GM13977 (cell line): ENCODE measurements around the gene GRIP1.

Experiments
- DNase-seq: peaks from one replicate; pipeline ENCODE4 v3.0.0; 2012; ENCODE audit warnings: low spot score
- CTCF ChIP-seq: IDR thresholded peaks from 2 replicates; pipeline ENCODE4 v1.5.1; 2012; ENCODE audit warnings: mild to moderate bottlenecking, control low read depth; ENCODE audit not compliant: insufficient read depth; ENCODE audit errors: extremely low read depth, missing control alignments
- in situ Hi-C: fragments of 300-500 bp; cut with MboI; formaldehyde crosslinking; loops from one replicate; pipeline ENCODE4 v1.12.0; 2022; ENCODE audit warnings: low sequenced_read_pairs, low pct_unique_long_range_greater_than_20kb, mixed read lengths, inconsistent platforms; ENCODE audit not compliant: unreplicated experiment

Gene GRIP1

DNA sequence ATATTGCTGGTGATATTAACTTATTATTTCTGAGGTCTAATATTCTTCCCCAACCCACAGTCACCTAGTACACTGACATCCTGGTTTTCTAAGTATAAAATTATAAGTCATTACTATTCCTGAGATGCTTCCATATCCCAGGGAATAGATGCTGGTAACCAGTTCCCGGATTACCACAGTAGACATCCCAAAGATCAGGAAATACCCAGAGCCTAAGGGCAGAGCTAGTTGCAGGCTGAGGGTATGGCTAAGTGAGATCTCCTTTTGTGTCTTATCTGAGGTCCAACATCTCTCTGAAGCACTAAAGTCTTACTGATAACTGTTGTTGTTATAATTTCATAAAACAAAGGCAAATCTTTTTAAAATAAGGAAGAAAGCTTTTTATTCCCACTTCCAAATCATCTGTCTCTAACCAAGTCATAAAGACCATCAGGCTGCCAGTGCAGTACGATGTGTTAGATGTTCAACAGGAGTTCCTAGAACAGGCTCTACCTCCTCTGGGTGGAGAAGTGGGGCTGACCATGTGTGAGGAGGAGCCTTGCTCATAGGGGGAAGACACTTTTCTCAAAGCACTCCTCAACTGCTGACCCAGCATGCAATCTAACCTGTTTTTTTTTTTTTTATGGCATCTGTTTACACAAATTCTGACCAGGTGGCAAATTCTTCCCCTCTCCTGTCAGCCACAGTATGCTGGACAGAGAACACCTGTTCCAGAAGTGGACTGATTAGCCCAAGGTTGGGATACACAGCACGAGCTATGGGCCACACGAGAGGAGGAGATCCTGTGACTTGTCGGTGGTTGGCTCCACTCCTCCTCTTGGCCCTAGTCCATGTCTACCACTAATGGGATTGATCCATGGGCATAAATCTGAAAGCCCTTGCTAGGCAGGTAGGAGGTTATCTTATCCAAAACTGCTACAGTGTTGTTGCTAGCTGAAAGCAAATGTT lies 16.1 kb upstream of the GRIP1 start:
- no peak for TF ChIP-seq CTCF

GRCh38 chr12:66693901-66694513 lies 15.1 kb upstream of the GRIP1 start:
- peak; percentile 54 for TF ChIP-seq CTCF
- peak; percentile 45 for DNase-seq
- in situ Hi-C loops, result no loop called here

More for the DNA sequence above, 16.1 kb upstream of the GRIP1 start:
- in situ Hi-C loops, result no loop called here
- no peak for DNase-seq

- no peak for TF ChIP-seq CTCF
- in situ Hi-C loops, result no loop called here
- DNase-seq, result no peak
Observed at GRCh38 chr12:66692986-66693385, 14.1 kb upstream of the GRIP1 start.

- in situ Hi-C loops, result no loop called here
- DNase-seq, result no peak
Observed at GRCh38 chr12:66692170-66692569, 13.3 kb upstream of the GRIP1 start.

GRCh38 chr12:66688846-66689439 lies 10.1 kb upstream of the GRIP1 start:
- DNase-seq, result peak; percentile 24
- in situ Hi-C loops, result no loop called here
- TF ChIP-seq CTCF, result peak; percentile 95

More at GRCh38 chr12:66692170-66692569, 13.3 kb upstream of the GRIP1 start:
- no peak for TF ChIP-seq CTCF

- no peak for DNase-seq
- in situ Hi-C loops, result no loop called here
- no peak for TF ChIP-seq CTCF
Observed at GRCh38 chr12:66684222-66684621, 5.3 kb upstream of the GRIP1 start.
